HEK293 (cell line): ENCODE results near the gene ISOC2.

ENCODE experiments used
- AEBP2 ChIP-seq: fragments of 450-650 bp; formaldehyde crosslinking; IDR thresholded peaks from 2 replicates; pipeline ENCODE4 v1.5.1; 2016; ENCODE audit warnings: missing biosample characterization, missing genetic modification characterization, borderline replicate concordance
- BCL11B ChIP-seq: fragments of 450-650 bp; formaldehyde crosslinking; IDR thresholded peaks from 2 replicates; pipeline ENCODE4 v1.5.1; 2016; ENCODE audit warnings: low read depth, missing biosample characterization, missing genetic modification characterization
- EGR2 ChIP-seq: fragments of 450-650 bp; formaldehyde crosslinking; IDR thresholded peaks from 2 replicates; pipeline ENCODE4 v1.5.1; 2016; ENCODE audit warnings: low read depth, missing biosample characterization, missing genetic modification characterization
- FEZF1 ChIP-seq: fragments of 450-650 bp; formaldehyde crosslinking; IDR thresholded peaks from 2 replicates; pipeline ENCODE4 v1.5.1; 2016; ENCODE audit warnings: missing biosample characterization, missing genetic modification characterization
- PBX3 ChIP-seq: sonication (generic); formaldehyde crosslinking; IDR thresholded peaks from 2 replicates; pipeline ENCODE4 v1.8.1; 2022; ENCODE audit warnings: mild to moderate bottlenecking, moderate library complexity, missing genetic modification reagents
- PRDM1 ChIP-seq: fragments of 450-650 bp; formaldehyde crosslinking; IDR thresholded peaks from 2 replicates; pipeline ENCODE4; 2016; ENCODE audit warnings: missing biosample characterization, missing genetic modification characterization
- RBAK ChIP-seq: fragments of 450-650 bp; formaldehyde crosslinking; IDR thresholded peaks from 2 replicates; pipeline ENCODE4 v1.5.1; 2016; ENCODE audit warnings: missing biosample characterization, missing genetic modification characterization
- SP3 ChIP-seq: fragments of 450-650 bp; formaldehyde crosslinking; IDR thresholded peaks from 2 replicates; pipeline ENCODE4 v1.5.1; 2016; ENCODE audit warnings: missing biosample characterization, missing genetic modification characterization
- SP7 ChIP-seq: fragments of 450-650 bp; formaldehyde crosslinking; IDR thresholded peaks from 2 replicates; pipeline ENCODE4 v1.5.1; 2016; ENCODE audit warnings: missing biosample characterization, missing genetic modification characterization
- TRIM28 ChIP-seq: IDR thresholded peaks from 2 replicates; pipeline ENCODE4 v1.6.1; 2011; ENCODE audit warnings: low read length, control low read depth, borderline replicate concordance
- ZBTB1 ChIP-seq: fragments of 450-650 bp; formaldehyde crosslinking; IDR thresholded peaks from 2 replicates; pipeline ENCODE4 v1.5.1; 2016; ENCODE audit warnings: missing biosample characterization, missing genetic modification characterization
- ZBTB26 ChIP-seq: fragments of 450-650 bp; formaldehyde crosslinking; optimal IDR thresholded peaks from 2 replicates; pipeline ENCODE3; 2016; ENCODE audit warnings: missing biosample characterization, mild to moderate bottlenecking, missing genetic modification characterization
- ZIC2 ChIP-seq: fragments of 450-650 bp; formaldehyde crosslinking; IDR thresholded peaks from 2 replicates; pipeline ENCODE4 v1.5.1; 2016; ENCODE audit warnings: missing biosample characterization, missing genetic modification characterization
- ZNF146 ChIP-seq: fragments of 450-650 bp; formaldehyde crosslinking; IDR thresholded peaks from 2 replicates; pipeline ENCODE4 v1.5.1; 2016; ENCODE audit warnings: missing biosample characterization, missing genetic modification characterization
- ZNF184 ChIP-seq: fragments of 450-650 bp; IDR thresholded peaks from 2 replicates; pipeline ENCODE4 v1.5.1; 2018; ENCODE audit warnings: missing biosample characterization, mild to moderate bottlenecking, missing genetic modification characterization
- ZNF214 ChIP-seq: fragments of 450-650 bp; formaldehyde crosslinking; IDR thresholded peaks from 2 replicates; pipeline ENCODE4 v1.5.1; 2017; ENCODE audit warnings: missing biosample characterization, mild to moderate bottlenecking, missing genetic modification characterization, borderline replicate concordance
- ZNF239 ChIP-seq: fragments of 450-650 bp; formaldehyde crosslinking; IDR thresholded peaks from 2 replicates; pipeline ENCODE4 v1.5.1; 2016; ENCODE audit warnings: missing biosample characterization, missing genetic modification characterization
- ZNF292 ChIP-seq: fragments of 450-650 bp; formaldehyde crosslinking; IDR thresholded peaks from 2 replicates; pipeline ENCODE4 v1.5.1; 2016; ENCODE audit warnings: low read depth, missing biosample characterization, missing genetic modification characterization, borderline replicate concordance
- ZNF341 ChIP-seq: fragments of 450-650 bp; formaldehyde crosslinking; IDR thresholded peaks from 2 replicates; pipeline ENCODE4; 2016; ENCODE audit warnings: low read depth, missing biosample characterization, missing genetic modification characterization
- ZNF350 ChIP-seq: fragments of 450-650 bp; formaldehyde crosslinking; IDR thresholded peaks from 2 replicates; pipeline ENCODE4 v1.5.0; 2017; ENCODE audit warnings: missing biosample characterization, mild to moderate bottlenecking, missing genetic modification characterization
- ZNF366 ChIP-seq: fragments of 450-650 bp; formaldehyde crosslinking; conservative IDR thresholded peaks from 2 replicates; pipeline ENCODE4 v1.5.1; 2016; ENCODE audit warnings: missing biosample characterization, missing genetic modification characterization
- ZNF530 ChIP-seq: fragments of 450-650 bp; formaldehyde crosslinking; IDR thresholded peaks from 2 replicates; pipeline ENCODE4 v1.5.1; 2016; ENCODE audit warnings: low read depth, missing biosample characterization, missing genetic modification characterization
- ZNF555 ChIP-seq: fragments of 450-650 bp; formaldehyde crosslinking; conservative IDR thresholded peaks from 2 replicates; pipeline ENCODE4 v1.5.1; 2017; ENCODE audit warnings: missing biosample characterization, mild to moderate bottlenecking, missing genetic modification characterization, inconsistent platforms
- ZNF585B ChIP-seq: fragments of 450-650 bp; formaldehyde crosslinking; IDR thresholded peaks from 2 replicates; pipeline ENCODE4 v1.5.1; 2016; ENCODE audit warnings: missing biosample characterization, missing genetic modification characterization
- ZNF76 ChIP-seq: fragments of 450-650 bp; formaldehyde crosslinking; IDR thresholded peaks from 2 replicates; pipeline ENCODE4; 2016; ENCODE audit warnings: low read depth, missing biosample characterization, missing genetic modification characterization, borderline replicate concordance
- ZNF777 ChIP-seq: fragments of 450-650 bp; formaldehyde crosslinking; IDR thresholded peaks from 2 replicates; pipeline ENCODE4 v1.5.1; 2017; ENCODE audit warnings: missing biosample characterization, missing genetic modification characterization, borderline replicate concordance
- ZNF843 ChIP-seq: fragments of 450-650 bp; formaldehyde crosslinking; IDR thresholded peaks from 2 replicates; pipeline ENCODE4 v1.5.1; 2016; ENCODE audit warnings: missing biosample characterization, missing genetic modification characterization
- TF ChIP-seq, protein P1 (sequence below): fragments of 450-650 bp; formaldehyde crosslinking; IDR thresholded peaks from 2 replicates; pipeline ENCODE4 v1.5.1; 2016; ENCODE audit warnings: missing biosample characterization, missing genetic modification characterization
- TF ChIP-seq, protein P2 (sequence below): fragments of 450-650 bp; formaldehyde crosslinking; IDR thresholded peaks from 2 replicates; pipeline ENCODE4 v1.5.0; 2017; ENCODE audit warnings: missing biosample characterization, missing genetic modification characterization, borderline replicate concordance
- TF ChIP-seq, protein P3 (sequence below): fragments of 450-650 bp; formaldehyde crosslinking; IDR thresholded peaks from 2 replicates; pipeline ENCODE4 v1.5.1; 2016; ENCODE audit warnings: missing biosample characterization, missing genetic modification characterization

Gene ISOC2

DNA sequence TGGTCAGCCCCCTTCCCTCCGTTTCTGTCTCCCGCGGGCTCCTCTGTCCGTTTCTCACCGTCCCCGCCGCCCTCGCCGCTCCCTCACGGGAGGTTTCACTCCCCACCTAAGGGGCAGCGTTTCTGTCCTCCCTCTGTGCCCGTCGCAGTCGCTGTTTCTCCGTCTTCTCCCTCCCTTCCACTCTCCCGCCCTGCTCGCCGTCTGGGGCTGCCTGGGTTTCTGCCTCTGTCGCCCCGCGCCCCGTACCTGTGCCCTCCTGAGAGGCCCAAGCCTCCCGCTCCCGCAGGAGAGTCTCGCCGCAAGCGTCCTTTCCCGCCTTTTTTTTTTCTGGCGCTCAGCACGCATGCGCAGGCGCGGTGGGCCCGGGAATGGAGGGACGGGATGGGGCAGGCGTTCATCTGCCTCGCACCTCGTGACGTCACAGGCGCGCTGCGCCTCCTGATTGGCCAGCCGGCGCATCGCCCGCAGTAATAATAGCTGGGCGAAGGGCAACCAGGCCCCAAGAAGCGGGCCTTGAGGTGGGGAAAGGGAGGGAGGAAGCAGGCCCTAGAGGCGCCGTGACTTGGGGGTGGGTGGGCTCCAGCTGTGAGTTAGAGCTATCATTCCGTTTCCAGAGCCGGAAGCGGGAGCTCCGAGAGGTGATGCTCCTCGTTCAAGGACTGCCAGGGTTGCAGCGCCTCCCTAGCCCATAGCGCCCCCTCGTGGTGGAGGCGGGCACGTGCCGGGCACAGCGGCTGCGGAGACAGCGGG is 42.2 kb upstream of the ISOC2 start (continued):
- TF ChIP-seq ZNF239 (no peak), ZNF843 (tag by site-specific recombination) (no peak), ZIC2 (no peak), ZBTB26 (tag by site-specific recombination) (peak; percentile 33), ZNF350 (tag by site-specific recombination) (no peak), ZNF585B (no peak), ZNF184 (tag by site-specific recombination) (no peak), BCL11B (tag by site-specific recombination) (no peak), PBX3 (no peak; the same call in none of the 2 replicates), SP3 (tag by site-specific recombination) (peak; percentile 48; the same call in 1 of the 2 replicates), ZNF777 (tag by site-specific recombination) (peak; percentile 82), ZNF366 (tag by site-specific recombination) (peak; percentile 71), ZNF555 (no peak), ZNF146 (tag by site-specific recombination) (no peak), PRDM1 (tag by site-specific recombination) (no peak), TRIM28 (no peak), AEBP2 (tag by site-specific recombination) (no peak), ZNF341 (tag by site-specific recombination) (0 out of 2 replicates have a peak, but pooled peaks have one; percentile 16), FEZF1 (no peak), ZNF214 (tag by site-specific recombination) (no peak), ZNF76 (peak; percentile 44; the same call in 1 of the 2 replicates), EGR2 (tag by site-specific recombination) (no peak), ZNF292 (tag by site-specific recombination) (no peak), RBAK (tag by site-specific recombination) (no peak), SP7 (tag by site-specific recombination) (peak; percentile 52; the same call in 1 of the 2 replicates), ZNF530 (tag by site-specific recombination) (no peak), ZBTB1 (tag by site-specific recombination) (no peak)
- TF ChIP-seq, protein P1, sequence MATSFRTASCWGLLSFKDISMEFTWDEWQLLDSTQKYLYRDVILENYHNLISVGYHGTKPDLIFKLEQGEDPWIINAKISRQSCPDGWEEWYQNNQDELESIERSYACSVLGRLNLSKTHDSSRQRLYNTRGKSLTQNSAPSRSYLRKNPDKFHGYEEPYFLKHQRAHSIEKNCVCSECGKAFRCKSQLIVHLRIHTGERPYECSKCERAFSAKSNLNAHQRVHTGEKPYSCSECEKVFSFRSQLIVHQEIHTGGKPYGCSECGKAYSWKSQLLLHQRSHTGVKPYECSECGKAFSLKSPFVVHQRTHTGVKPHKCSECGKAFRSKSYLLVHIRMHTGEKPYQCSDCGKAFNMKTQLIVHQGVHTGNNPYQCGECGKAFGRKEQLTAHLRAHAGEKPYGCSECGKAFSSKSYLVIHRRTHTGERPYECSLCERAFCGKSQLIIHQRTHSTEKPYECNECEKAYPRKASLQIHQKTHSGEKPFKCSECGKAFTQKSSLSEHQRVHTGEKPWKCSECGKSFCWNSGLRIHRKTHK: no peak
- TF ChIP-seq, protein P2, sequence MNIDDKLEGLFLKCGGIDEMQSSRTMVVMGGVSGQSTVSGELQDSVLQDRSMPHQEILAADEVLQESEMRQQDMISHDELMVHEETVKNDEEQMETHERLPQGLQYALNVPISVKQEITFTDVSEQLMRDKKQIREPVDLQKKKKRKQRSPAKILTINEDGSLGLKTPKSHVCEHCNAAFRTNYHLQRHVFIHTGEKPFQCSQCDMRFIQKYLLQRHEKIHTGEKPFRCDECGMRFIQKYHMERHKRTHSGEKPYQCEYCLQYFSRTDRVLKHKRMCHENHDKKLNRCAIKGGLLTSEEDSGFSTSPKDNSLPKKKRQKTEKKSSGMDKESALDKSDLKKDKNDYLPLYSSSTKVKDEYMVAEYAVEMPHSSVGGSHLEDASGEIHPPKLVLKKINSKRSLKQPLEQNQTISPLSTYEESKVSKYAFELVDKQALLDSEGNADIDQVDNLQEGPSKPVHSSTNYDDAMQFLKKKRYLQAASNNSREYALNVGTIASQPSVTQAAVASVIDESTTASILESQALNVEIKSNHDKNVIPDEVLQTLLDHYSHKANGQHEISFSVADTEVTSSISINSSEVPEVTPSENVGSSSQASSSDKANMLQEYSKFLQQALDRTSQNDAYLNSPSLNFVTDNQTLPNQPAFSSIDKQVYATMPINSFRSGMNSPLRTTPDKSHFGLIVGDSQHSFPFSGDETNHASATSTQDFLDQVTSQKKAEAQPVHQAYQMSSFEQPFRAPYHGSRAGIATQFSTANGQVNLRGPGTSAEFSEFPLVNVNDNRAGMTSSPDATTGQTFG (tag by site-specific recombination): no peak
- TF ChIP-seq, protein P3, sequence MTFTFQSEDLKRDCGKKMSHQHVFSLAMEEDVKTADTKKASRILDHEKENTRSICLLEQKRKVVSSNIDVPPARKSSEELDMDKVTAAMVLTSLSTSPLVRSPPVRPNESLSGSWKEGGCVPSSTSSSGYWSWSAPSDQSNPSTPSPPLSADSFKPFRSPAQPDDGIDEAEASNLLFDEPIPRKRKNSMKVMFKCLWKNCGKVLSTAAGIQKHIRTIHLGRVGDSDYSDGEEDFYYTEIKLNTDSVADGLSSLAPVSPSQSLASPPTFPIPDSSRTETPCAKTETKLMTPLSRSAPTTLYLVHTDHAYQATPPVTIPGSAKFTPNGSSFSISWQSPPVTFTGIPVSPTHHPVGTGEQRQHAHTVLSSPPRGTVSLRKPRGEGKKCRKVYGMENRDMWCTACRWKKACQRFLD (tag by site-specific recombination): no peak
